Hepatocyte (in vitro differentiated cells): ENCODE results near the gene ANKHD1.

Source experiments
- EZH2 ChIP-seq: fragments of 200-600 bp; sonication (generic); IDR thresholded peaks from 2 replicates; pipeline ENCODE4 v1.6.1; 2016; ENCODE audit warnings: antibody characterized with exemption, mild to moderate bottlenecking, borderline replicate concordance
- EZH2phosphoT487 ChIP-seq: fragments of 200-600 bp; sonication (generic); IDR thresholded peaks from one replicate; pipeline ENCODE4 v1.6.1; 2018; ENCODE audit warnings: antibody characterized with exemption, mild to moderate bottlenecking, low read depth, moderate library complexity; ENCODE audit not compliant: unreplicated experiment, severe bottlenecking
- TF ChIP-seq, protein P1 (sequence below): fragments of 200-600 bp; sonication (generic); IDR thresholded peaks from 2 replicates; pipeline ENCODE4 v1.5.1; 2016; ENCODE audit warnings: antibody characterized with exemption, mild to moderate bottlenecking; ENCODE audit not compliant: poor library complexity

DNA sequence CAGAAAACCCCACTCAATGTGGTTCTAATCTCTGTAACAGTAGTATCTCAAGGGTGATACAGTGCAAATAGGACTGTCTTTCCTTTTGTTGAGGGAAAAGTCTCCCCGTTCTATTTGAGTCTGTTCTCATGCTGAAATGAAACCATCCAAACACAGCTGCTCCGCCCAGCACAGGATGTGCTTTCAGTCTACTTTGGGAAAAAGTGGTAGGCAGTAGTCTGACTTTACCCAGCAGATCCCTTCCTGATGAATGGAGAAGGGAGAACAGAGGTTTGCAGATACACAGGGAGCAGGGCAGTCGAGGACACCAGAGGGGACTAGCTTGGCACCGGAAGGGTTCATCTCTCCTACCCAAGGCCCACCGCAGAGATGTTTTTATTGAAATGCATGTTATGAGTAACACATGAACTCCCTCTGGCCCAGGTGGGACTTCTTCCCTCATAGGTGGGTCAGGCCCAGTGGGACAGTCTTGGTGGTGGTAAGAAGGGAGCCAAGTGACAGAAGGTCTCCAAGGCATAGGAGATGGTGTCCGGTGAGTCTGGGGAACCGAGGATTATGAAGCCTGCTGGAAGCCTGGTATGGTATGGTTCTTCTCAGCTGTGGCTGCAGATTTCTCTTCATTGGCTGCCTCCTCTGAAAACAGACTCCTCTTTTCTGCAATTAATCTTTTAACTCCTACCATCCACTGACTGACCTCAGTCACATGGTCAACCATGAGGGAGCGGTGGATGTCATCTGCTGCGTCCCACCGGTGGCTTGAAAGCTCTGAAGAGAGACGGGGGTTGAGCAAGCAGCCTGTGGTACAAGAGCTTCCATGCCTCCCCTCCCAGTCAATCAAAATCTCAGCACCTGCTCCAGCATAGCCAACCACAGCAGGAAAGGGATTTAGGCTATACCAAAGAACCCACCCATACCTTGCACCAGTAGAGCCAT is 148.8 kb downstream of the ANKHD1 start:
- TF ChIP-seq, protein P1, sequence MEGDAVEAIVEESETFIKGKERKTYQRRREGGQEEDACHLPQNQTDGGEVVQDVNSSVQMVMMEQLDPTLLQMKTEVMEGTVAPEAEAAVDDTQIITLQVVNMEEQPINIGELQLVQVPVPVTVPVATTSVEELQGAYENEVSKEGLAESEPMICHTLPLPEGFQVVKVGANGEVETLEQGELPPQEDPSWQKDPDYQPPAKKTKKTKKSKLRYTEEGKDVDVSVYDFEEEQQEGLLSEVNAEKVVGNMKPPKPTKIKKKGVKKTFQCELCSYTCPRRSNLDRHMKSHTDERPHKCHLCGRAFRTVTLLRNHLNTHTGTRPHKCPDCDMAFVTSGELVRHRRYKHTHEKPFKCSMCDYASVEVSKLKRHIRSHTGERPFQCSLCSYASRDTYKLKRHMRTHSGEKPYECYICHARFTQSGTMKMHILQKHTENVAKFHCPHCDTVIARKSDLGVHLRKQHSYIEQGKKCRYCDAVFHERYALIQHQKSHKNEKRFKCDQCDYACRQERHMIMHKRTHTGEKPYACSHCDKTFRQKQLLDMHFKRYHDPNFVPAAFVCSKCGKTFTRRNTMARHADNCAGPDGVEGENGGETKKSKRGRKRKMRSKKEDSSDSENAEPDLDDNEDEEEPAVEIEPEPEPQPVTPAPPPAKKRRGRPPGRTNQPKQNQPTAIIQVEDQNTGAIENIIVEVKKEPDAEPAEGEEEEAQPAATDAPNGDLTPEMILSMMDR, result no peak
- TF ChIP-seq EZH2 (no peak), EZH2phosphoT487 (no peak)
